ENCODE data around the gene ZNF701. TPM values are rescaled to one million over a fixed set of nuclear protein-coding genes. Genes with fewer than 3 reads are reported as not detected.
"Not testable (repeated sequence)": the region's sequence is repeated elsewhere in the genome, so short reads cannot be mapped to it uniquely, and the experiment has no call there.

Gene ZNF701
- total RNA-seq, 1 experiment from 2014 or later = 14.8 TPM

- Histone ChIP-seq H3K9me3 (replicated peaks) (no peaks in the 10 kb centered on the region), H3K4me1 (no peaks in the 10 kb centered on the region), H3K27me3 (no peaks in the 10 kb centered on the region), H3K27ac (no peak overlapping the region), H3K4me3 (no peak overlapping the region), H3K36me3 (peaks cover 14% of the 10 kb centered on the region; the same call in 1 of the 2 replicates)
- no peak for DNase-seq
Observed at GRCh38 chr19:52542984-52543664, 27.0 kb upstream of the ZNF701 start.

GRCh38 chr19:52554216-52554971 is 15.7 kb upstream of the ZNF701 start:
- H3K4me3 ChIP-seq = no peak overlapping the region
- no peak for DNase-seq
- no peaks in the 10 kb centered on the region for H3K4me1 ChIP-seq
- H3K27me3 ChIP-seq = no peaks in the 10 kb centered on the region
- H3K9me3 ChIP-seq (replicated peaks) = peaks cover 34% of the 10 kb centered on the region
- H3K27ac ChIP-seq = no peak overlapping the region
- H3K36me3 ChIP-seq = peaks cover 62% of the 10 kb centered on the region

GRCh38 chr19:52557231-52557995 is 12.7 kb upstream of the ZNF701 start:
- Histone ChIP-seq H3K4me3 (no peak overlapping the region), H3K9me3 (replicated peaks) (peaks cover 34% of the 10 kb centered on the region), H3K4me1 (no peaks in the 10 kb centered on the region), H3K27me3 (no peaks in the 10 kb centered on the region), H3K27ac (no peak overlapping the region), H3K36me3 (peaks cover 50% of the 10 kb centered on the region)
- DNase-seq = no peak

GRCh38 chr19:52558732-52559445 is 11.2 kb upstream of the ZNF701 start:
- H3K4me1 ChIP-seq, DNase-seq, H3K27me3 ChIP-seq, H3K27ac ChIP-seq, H3K4me3 ChIP-seq: not testable (repeated sequence)
- Histone ChIP-seq H3K9me3 (replicated peaks) (peaks cover 27% of the 10 kb centered on the region), H3K36me3 (peaks cover 49% of the 10 kb centered on the region)

DNA sequence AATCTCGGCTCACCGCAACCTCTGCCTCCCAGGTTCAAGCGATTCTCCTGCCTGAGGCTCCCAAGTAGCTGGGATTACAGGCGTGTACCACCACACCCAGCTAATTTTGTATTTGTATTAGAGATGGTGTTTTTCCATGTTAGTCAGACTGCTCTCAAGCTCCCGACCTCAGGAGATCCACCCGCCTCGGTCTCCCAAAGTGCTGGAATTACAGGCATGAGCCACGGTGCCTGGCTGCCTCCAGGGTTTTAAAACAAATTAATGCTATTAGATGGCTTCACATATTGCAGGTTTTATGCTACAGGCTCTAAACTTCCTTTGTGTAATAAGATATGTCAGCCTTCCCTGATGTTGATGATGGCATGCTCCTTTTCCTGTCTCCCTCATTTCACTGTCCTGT is 8.5 kb upstream of the ZNF701 start:
- peaks cover 30% of the 10 kb centered on the region for H3K36me3 ChIP-seq
- DNase-seq; H3K27ac ChIP-seq; H3K4me3 ChIP-seq; H3K4me1 ChIP-seq; H3K9me3 ChIP-seq (replicated peaks); H3K27me3 ChIP-seq: not testable (repeated sequence)

- peaks cover 14% of the 10 kb centered on the region; the same call in 1 of the 2 replicates for H3K36me3 ChIP-seq
- H3K9me3 ChIP-seq (replicated peaks) = peaks cover 4% of the 10 kb centered on the region
- no peak overlapping the region for H3K4me3 ChIP-seq
- H3K27me3 ChIP-seq = no peaks in the 10 kb centered on the region
- H3K27ac ChIP-seq = no peak overlapping the region
- DNase-seq = no peak
- H3K4me1 ChIP-seq = no peaks in the 10 kb centered on the region
Observed at GRCh38 chr19:52566121-52566520, 4.0 kb upstream of the ZNF701 start.

- H3K4me1 ChIP-seq = no peaks in the 10 kb centered on the region
- peaks cover 4% of the 10 kb centered on the region for H3K9me3 ChIP-seq (replicated peaks)
- DNase-seq = no peak
- H3K4me3 ChIP-seq = no peak overlapping the region
- no peaks in the 10 kb centered on the region for H3K27me3 ChIP-seq
- peaks cover 14% of the 10 kb centered on the region; the same call in 1 of the 2 replicates for H3K36me3 ChIP-seq
- no peak overlapping the region for H3K27ac ChIP-seq
Observed at GRCh38 chr19:52566588-52566987, 3.5 kb upstream of the ZNF701 start.

DNA sequence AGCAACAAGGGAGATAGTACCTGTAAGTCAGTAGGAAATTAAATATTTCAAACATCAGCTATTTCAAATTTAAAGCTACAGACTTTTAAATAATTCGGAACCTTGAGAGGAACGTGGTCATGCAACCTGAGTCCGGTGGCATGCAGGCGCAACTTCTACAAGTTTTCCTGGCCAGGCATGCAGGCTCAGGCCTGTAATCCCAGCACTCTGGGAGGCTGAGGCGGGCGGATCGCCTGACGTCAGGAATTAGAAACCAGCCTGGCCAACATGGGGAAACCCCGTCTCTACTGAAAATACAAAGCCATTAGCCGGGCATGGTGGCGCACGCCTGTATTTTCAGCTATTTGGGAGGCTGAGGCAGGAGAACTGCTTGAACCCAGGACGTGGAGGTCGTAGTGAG is 2.2 kb upstream of the ZNF701 start:
- no peaks in the 10 kb centered on the region; the same call in 1 of the 2 replicates for H3K9me3 ChIP-seq (replicated peaks)
- H3K4me3 ChIP-seq = no peak overlapping the region
- H3K4me1 ChIP-seq = no peaks in the 10 kb centered on the region
- no peaks in the 10 kb centered on the region for H3K27me3 ChIP-seq
- H3K36me3 ChIP-seq = peaks cover 21% of the 10 kb centered on the region
- no peak for DNase-seq
- H3K27ac ChIP-seq = no peak overlapping the region

DNA sequence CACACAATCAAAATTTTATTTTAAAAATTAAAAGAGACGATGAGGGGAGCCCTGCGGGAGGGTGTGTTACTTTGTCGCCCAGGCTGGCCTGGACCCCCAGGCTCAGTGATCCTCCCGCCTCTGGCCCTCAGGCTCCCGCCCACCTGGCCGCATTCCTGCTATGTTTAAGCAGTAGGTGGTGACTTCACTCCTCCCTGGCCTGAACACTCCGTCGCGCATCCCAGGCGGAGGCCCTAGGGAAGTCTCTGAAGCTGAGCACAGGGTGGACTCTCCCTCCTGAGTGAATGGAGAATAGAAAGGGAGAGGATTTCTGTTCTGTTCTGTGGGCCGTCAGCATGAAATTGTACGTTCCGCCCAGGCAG is 468 bp upstream of the ZNF701 start:
- Histone ChIP-seq H3K27ac (peak overlapping the region; percentile 77), H3K36me3 (peaks cover 18% of the 10 kb centered on the region), H3K4me3 (peak overlapping the region; percentile 84)
- not testable (repeated sequence) for H3K27me3 ChIP-seq; H3K9me3 ChIP-seq (replicated peaks); H3K4me1 ChIP-seq
- DNase-seq = peak; percentile 68 to 73

DNA sequence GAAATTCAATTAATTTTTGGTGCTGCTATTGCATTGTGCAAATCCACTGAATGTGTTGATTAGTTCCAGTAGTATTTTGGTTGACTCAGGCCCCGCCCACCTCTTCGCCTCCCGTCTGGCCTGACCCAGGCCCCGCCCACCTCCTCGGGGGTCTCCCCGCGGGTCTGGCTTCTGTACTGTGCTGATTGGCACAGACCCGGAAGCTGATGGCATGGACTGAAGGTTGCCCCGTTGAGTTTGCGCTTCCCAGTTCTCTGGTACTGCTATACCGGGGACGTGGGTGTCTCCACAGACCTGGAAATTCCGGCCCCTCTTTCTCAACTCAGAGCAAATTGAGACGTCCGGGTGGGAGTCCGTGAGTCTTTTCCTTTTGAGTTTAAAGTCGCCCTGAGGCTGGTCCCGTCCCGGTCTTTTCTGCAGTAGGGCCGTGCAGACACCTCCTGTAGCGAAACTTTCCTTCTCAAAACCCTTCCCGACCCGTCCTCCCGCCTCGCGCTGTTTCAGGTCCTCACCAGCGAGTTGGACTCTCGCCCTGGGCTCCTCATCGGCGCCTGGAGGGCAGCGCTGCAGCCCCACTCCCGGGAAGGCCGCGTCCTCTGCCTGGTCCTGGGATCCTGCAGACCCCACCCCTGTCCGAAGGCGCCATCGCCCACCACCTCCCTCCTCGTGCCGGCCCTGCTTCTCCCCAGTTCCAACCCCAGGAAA is 14.8 kb downstream of the ZNF701 start:
- H3K4me3 ChIP-seq = no peak overlapping the region
- no peaks in the 10 kb centered on the region for H3K9me3 ChIP-seq (replicated peaks)
- no peak for DNase-seq
- no peaks in the 10 kb centered on the region for H3K27me3 ChIP-seq
- H3K27ac ChIP-seq = no peak overlapping the region
- peaks cover 48% of the 10 kb centered on the region for H3K36me3 ChIP-seq
- no peaks in the 10 kb centered on the region for H3K4me1 ChIP-seq

DNA sequence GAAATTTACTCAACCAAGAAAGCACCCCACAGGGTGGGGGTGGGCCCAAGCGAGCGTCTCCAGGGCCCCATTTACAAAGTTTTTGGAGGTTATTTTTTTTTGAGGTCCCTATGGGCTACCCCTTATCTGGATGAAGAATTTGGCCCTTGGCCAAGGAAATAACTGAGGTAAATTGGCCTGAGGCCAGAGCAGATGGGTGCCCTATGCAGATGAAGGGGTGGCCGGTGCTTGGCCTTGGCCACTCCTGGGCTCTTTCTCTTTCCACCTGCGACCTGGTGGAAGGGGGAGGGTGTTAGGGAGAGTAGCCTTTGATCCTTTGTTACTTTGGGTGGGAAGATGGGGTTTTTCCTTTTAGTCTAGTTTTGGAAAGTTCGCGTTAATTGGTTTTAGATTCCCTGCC is 15.5 kb downstream of the ZNF701 start:
- Histone ChIP-seq H3K9me3 (replicated peaks) (no peaks in the 10 kb centered on the region), H3K4me1 (no peaks in the 10 kb centered on the region), H3K4me3 (no peak overlapping the region), H3K36me3 (peaks cover 44% of the 10 kb centered on the region), H3K27me3 (no peaks in the 10 kb centered on the region), H3K27ac (no peak overlapping the region)
- no peak for DNase-seq

DNA sequence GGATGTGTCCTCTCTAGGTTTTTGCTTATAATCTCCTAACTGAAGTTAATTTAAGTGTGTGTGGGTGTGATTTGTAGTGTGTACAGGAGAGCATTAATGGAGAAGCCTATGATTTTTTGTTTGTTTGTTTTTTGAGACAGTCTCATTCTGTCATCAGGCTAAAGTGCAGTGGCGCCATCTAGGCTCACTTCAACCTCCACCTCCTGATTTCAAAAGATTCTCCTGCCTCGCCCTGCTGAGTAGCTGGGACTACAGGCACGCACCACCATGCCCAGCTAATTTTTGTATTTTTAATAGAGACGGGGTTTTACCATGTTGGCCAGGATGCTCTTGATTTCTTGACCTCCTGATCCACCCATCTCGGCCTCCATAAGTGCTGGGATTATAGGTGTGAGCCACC is 20.6 kb downstream of the ZNF701 start:
- Histone ChIP-seq H3K4me3 (no peak overlapping the region), H3K27me3 (no peaks in the 10 kb centered on the region), H3K36me3 (peaks cover 32% of the 10 kb centered on the region), H3K9me3 (replicated peaks) (peaks cover 3% of the 10 kb centered on the region; the same call in 1 of the 2 replicates), H3K4me1 (no peaks in the 10 kb centered on the region), H3K27ac (no peak overlapping the region)
- no peak for DNase-seq

GRCh38 chr19:52592301-52592700 is 22.2 kb downstream of the ZNF701 start:
- Histone ChIP-seq H3K4me3 (no peak overlapping the region), H3K36me3 (peaks cover 42% of the 10 kb centered on the region), H3K27ac (no peak overlapping the region), H3K4me1 (no peaks in the 10 kb centered on the region), H3K27me3 (no peaks in the 10 kb centered on the region), H3K9me3 (replicated peaks) (peaks cover 12% of the 10 kb centered on the region)
- DNase-seq = no peak

DNA sequence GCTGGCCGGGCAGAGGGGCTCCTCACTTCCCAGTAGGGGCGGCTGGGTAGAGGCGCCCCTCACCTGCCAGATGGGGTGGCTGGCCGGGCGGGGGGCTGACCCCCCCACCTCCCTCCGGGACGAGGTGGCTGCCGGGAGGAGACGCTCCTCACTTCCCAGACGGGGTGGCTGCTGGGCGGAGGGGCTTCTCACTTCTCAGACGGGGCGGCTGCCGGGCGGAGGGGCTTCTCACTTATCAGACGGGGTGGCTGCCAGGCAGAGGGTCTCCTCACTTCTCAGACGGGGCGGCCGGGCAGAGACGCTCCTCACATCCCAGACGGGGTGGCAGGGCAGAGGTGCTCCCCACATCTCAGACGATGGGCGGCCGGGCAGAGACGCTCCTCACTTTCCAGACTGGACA is 23.4 kb downstream of the ZNF701 start:
- H3K27me3 ChIP-seq, H3K27ac ChIP-seq, H3K4me3 ChIP-seq, DNase-seq, H3K4me1 ChIP-seq: not testable (repeated sequence)
- Histone ChIP-seq H3K36me3 (peaks cover 42% of the 10 kb centered on the region), H3K9me3 (replicated peaks) (peaks cover 12% of the 10 kb centered on the region)
